SK-N-SH (cell line): Measurements from ENCODE around the gene C6orf89. TPM values are rescaled to one million over a fixed set of nuclear protein-coding genes. Genes with fewer than 3 reads are reported as not detected.

Experiments
- CTCF ChIA-PET: fragments of 300-600, 350-600 bp; formaldehyde crosslinking; extraction: SDS; loops from one replicate; lab custom pipeline; 2021; lab: Yijun Ruan, JAX
- POLR2A ChIA-PET: fragments of 350-600 bp; sonication (Branson Sonifier 250); formaldehyde crosslinking; extraction: SDS; loops from one replicate; lab custom pipeline; 2020; ENCODE audit warnings: antibody characterized with exemption, inconsistent platforms; lab: Yijun Ruan, JAX
- DNase-seq: peaks from one replicate; pipeline ENCODE4 v3.0.0; 2012
- H2AFZ ChIP-seq: fragments of 200-600 bp; sonication (generic); 2 replicates; pipeline ENCODE4 v1.8.1; 2016; ENCODE audit warnings: antibody characterized with exemption, mild to moderate bottlenecking, low read depth
- H3F3A ChIP-seq: fragments of 200-600 bp; sonication (generic); replicated peaks from 2 replicates; pipeline ENCODE3; 2016; ENCODE audit warnings: antibody characterized with exemption, mild to moderate bottlenecking; ENCODE audit not compliant: insufficient read depth
- H3K27ac ChIP-seq, 2 experiments: fragments of 200-500 bp in 1 of 2; fragments of 200-600 bp in 1 of 2; sonication (Bioruptor generic) in 1 of 2; sonication (generic), shearing (Covaris generic) in 1 of 2; 2 replicates each; pipeline versions ENCODE4 v1.5.1 to v1.6.1; 2014 to 2016; ENCODE audit warnings: low read depth in 2 of 2, inconsistent platforms in 1 of 2, low read length in 1 of 2, mild to moderate bottlenecking in 1 of 2, mixed read lengths in 1 of 2
- H3K27me3 ChIP-seq: fragments of 200-600 bp; sonication (generic), shearing (Covaris generic); 2 replicates; pipeline ENCODE4 v1.6.1; 2016; ENCODE audit warnings: mixed run types; ENCODE audit not compliant: insufficient read depth
- H3K36me3 ChIP-seq, 2 experiments: fragments of 200-500 bp in 1 of 2; fragments of 200-600 bp in 1 of 2; sonication (Bioruptor generic) in 1 of 2; sonication (generic) in 1 of 2; replicated peaks in 1 of 2; 2 replicates each; pipeline versions ENCODE3 to v1.5.1; 2014 to 2016; ENCODE audit warnings: low read length in 1 of 2, mild to moderate bottlenecking in 1 of 2; ENCODE audit not compliant: insufficient read depth in 2 of 2, control insufficient read depth in 1 of 2
- H3K4me1 ChIP-seq, 2 experiments: fragments of 200-500 bp in 1 of 2; fragments of 200-600 bp in 1 of 2; sonication (Bioruptor generic) in 1 of 2; sonication (generic), shearing (Covaris generic) in 1 of 2; 2 replicates each; pipeline versions ENCODE4 v1.5.1 to v1.6.1; 2014 to 2016; ENCODE audit warnings: low read depth in 1 of 2, low read length in 1 of 2, mixed run types in 1 of 2; ENCODE audit not compliant: insufficient read depth in 2 of 2, control insufficient read depth in 1 of 2
- H3K4me2 ChIP-seq: fragments of 200-600 bp; sonication (generic), shearing (Covaris generic); 2 replicates; pipeline ENCODE4 v1.6.1; 2017; ENCODE audit warnings: mixed run types
- H3K4me3 ChIP-seq, 2 experiments: fragments of 200-500 bp in 1 of 2; fragments of 200-600 bp in 1 of 2; sonication (Bioruptor generic) in 1 of 2; sonication (generic), shearing (Covaris generic) in 1 of 2; 2 replicates each; pipeline versions ENCODE4 v1.5.1 to v1.8.1; 2014 to 2016; ENCODE audit warnings: low read depth in 2 of 2, inconsistent platforms in 1 of 2, low read length in 1 of 2, mild to moderate bottlenecking in 1 of 2, mixed read lengths in 1 of 2, moderate library complexity in 1 of 2
- H3K79me2 ChIP-seq: fragments of 200-600 bp; sonication (generic); 2 replicates; pipeline ENCODE4 v1.8.1; 2017; ENCODE audit warnings: mild to moderate bottlenecking; ENCODE audit not compliant: insufficient read depth
- H3K9ac ChIP-seq: fragments of 200-600 bp; sonication (generic); 2 replicates; pipeline ENCODE4 v1.6.1; 2017; ENCODE audit warnings: mixed run types
- H3K9me2 ChIP-seq: fragments of 200-600 bp; sonication (generic); 2 replicates; pipeline ENCODE4 v1.6.1; 2017; ENCODE audit warnings: mixed run types
- H3K9me3 ChIP-seq: fragments of 200-600 bp; sonication (generic); 2 replicates; pipeline ENCODE4 v1.6.1; 2017; ENCODE audit warnings: mixed run types, mild to moderate bottlenecking, moderate library complexity
- H4K20me1 ChIP-seq: fragments of 200-600 bp; sonication (generic); 2 replicates; pipeline ENCODE4 v1.6.1; 2017; ENCODE audit warnings: mild to moderate bottlenecking, mixed run types; ENCODE audit not compliant: insufficient read depth
- EP300 ChIP-seq, 2 experiments: IDR thresholded peaks; 2 replicates each; pipeline versions ENCODE4 v1.4.0 to v1.6.1; 2012; ENCODE audit warnings: borderline replicate concordance in 1 of 2, low read depth in 1 of 2, low read length in 1 of 2
- EZH2phosphoT487 ChIP-seq: fragments of 200-600 bp; sonication (generic); IDR thresholded peaks from 2 replicates; pipeline ENCODE4 v1.6.1; 2017; ENCODE audit warnings: low read depth, mixed run types, mild to moderate bottlenecking, antibody characterized with exemption, moderate library complexity, borderline replicate concordance
- FOXJ3 ChIP-seq: sonication (generic); formaldehyde crosslinking; IDR thresholded peaks from 2 replicates; pipeline ENCODE4 v1.5.1; 2020; ENCODE audit warnings: mild to moderate bottlenecking, missing genetic modification reagents
- GATA2 ChIP-seq: sonication (generic); formaldehyde crosslinking; IDR thresholded peaks from 2 replicates; pipeline ENCODE4 v1.5.0; 2020; ENCODE audit warnings: mild to moderate bottlenecking, missing genetic modification reagents
- JUND ChIP-seq: IDR thresholded peaks from 2 replicates; pipeline ENCODE4 v1.4.0; 2012
- NFIC ChIP-seq: IDR thresholded peaks from 2 replicates; pipeline ENCODE4 v1.4.0; 2012; ENCODE audit warnings: borderline replicate concordance
- NRF1 ChIP-seq: IDR thresholded peaks from 2 replicates; pipeline ENCODE4 v1.6.1; 2012; ENCODE audit warnings: low read depth, mild to moderate bottlenecking, low read length
- PBX3 ChIP-seq: IDR thresholded peaks from 2 replicates; pipeline ENCODE4; 2012
- RAD21 ChIP-seq: IDR thresholded peaks from 2 replicates; pipeline ENCODE4 v1.6.1; 2012; ENCODE audit warnings: mild to moderate bottlenecking, low read length
- REST ChIP-seq: IDR thresholded peaks from 2 replicates; pipeline ENCODE4 v1.6.1; 2012; ENCODE audit warnings: mild to moderate bottlenecking, low read depth, low read length, moderate library complexity
- RXRA ChIP-seq: IDR thresholded peaks from 2 replicates; pipeline ENCODE4 v1.4.0; 2012; ENCODE audit warnings: low read depth, mild to moderate bottlenecking, borderline replicate concordance
- TAF1 ChIP-seq: IDR thresholded peaks from 2 replicates; pipeline ENCODE4 v1.6.1; 2012; ENCODE audit warnings: low read depth, mild to moderate bottlenecking, low read length, moderate library complexity, borderline replicate concordance
- TCF12 ChIP-seq: IDR thresholded peaks from 2 replicates; pipeline ENCODE4 v1.4.0; 2012
- TEAD4 ChIP-seq: IDR thresholded peaks from 2 replicates; pipeline ENCODE4 v1.4.0; 2012; ENCODE audit warnings: mild to moderate bottlenecking, borderline replicate concordance; ENCODE audit not compliant: insufficient read depth
- USF1 ChIP-seq: IDR thresholded peaks from 2 replicates; pipeline ENCODE4 v1.4.0; 2012; ENCODE audit warnings: low read depth, borderline replicate concordance
- YY1 ChIP-seq: IDR thresholded peaks from 2 replicates; pipeline ENCODE4 v1.4.0; 2012; ENCODE audit warnings: low read depth, mild to moderate bottlenecking
- WGBS: methylation state at CpG from one replicate; pipeline ENCODE4 v1.1.6; 2017; ENCODE audit warnings: low lambda C conversion rate; 5-methylcytosine and 5-hydroxymethylcytosine counted together
- polyA plus RNA-seq, 3 experiments: library from polyadenylated mRNA; depleted of rRNA; stranded (reverse); fragments of >200 nt; gene quantifications; 2 replicates each; pipeline ENCODE4 v1.2.3, GENCODE V29; 2012

The C6orf89 gene
- polyA plus RNA-seq, 1 of the 3 experiments (the other 2 are of a cell fraction), result 20.4 TPM

GRCh38 chr6:36955671-36956445 is 70.1 kb downstream of the C6orf89 start:
- no peak for DNase-seq
- Histone ChIP-seq H3K27ac (no peak overlapping the region), H3K4me3 (no peak overlapping the region), H3K36me3 (no peaks in the 10 kb centered on the region), H3K9ac (no peak overlapping the region), H2AFZ (no peak overlapping the region), H3F3A (peaks cover 5% of the 10 kb centered on the region), H3K4me2 (no peak overlapping the region), H3K79me2 (no peaks in the 10 kb centered on the region), H4K20me1 (no peaks in the 10 kb centered on the region), H3K9me2 (no peaks in the 10 kb centered on the region), H3K27me3 (no peaks in the 10 kb centered on the region), H3K4me1 (peaks cover 0 to 2% of the 10 kb centered on the region in 2 experiments; a peak in 1 of 4 replicates), H3K9me3 (no peaks in the 10 kb centered on the region)
- WGBS, result 79% methylated on average over 8 of the region's 9 CpGs
- TF ChIP-seq JUND (no peak), RXRA (no peak), RAD21 (no peak), TAF1 (no peak), TCF12 (no peak), TEAD4 (no peak), FOXJ3 (CRISPR knock-in tag) (no peak), PBX3 (no peak), REST (no peak), EZH2phosphoT487 (no peak), EP300 (IDR thresholded peaks at IDR 0.05; ENCODE audit: borderline replicate concordance in 1 of 2, low read depth in 1 of 2, low read length in 1 of 2) (no peak), GATA2 (no peak), NFIC (no peak), NRF1 (no peak), USF1 (no peak), YY1 (no peak)
- POLR2A ChIA-PET, result interaction anchor here (0.7 kb wide), 1 partner anchor 1112 kb away, joined by 3 read pairs; no protein-coding TSS in a partner anchor
- CTCF ChIA-PET, result interaction anchor here (1.3 to 2.6 kb wide), 2 partner anchors 32 to 63 kb away, joined by 3 to 10 read pairs; no protein-coding TSS in a partner anchor
